Thoracic aorta (tissue), 2 donors: ENCODE measurements around the gene FRMD8. TPM values are rescaled to one million over a fixed set of nuclear protein-coding genes. Genes with fewer than 3 reads are reported as not detected.

ENCODE experiments used
- ATAC-seq: fragments of 150-250 bp; one replicate; pipeline ENCODE4 v1.8.0; 2017; ENCODE audit warnings: low read depth; ENCODE audit not compliant: insufficient number of reproducible peaks, low FRiP score
- DNase-seq: peaks from one replicate; pipeline ENCODE4 v3.0.0-alpha.2; 2020; ENCODE audit warnings: low spot score
- H3K27ac ChIP-seq, 2 donors: fragments of 200-600 bp; sonication (generic); 1 replicate in 1 of 2; 2 replicates in 1 of 2; pipeline ENCODE4 v1.5.1; 2016; ENCODE audit warnings: mild to moderate bottlenecking in 2 of 2, moderate library complexity in 2 of 2
- H3K27me3 ChIP-seq: fragments of 200-600 bp; sonication (generic); replicated peaks from 2 replicates; pipeline ENCODE4 v1.6.0; 2016; ENCODE audit warnings: mild to moderate bottlenecking; ENCODE audit not compliant: insufficient read depth
- H3K36me3 ChIP-seq: fragments of 200-600 bp; sonication (generic); one replicate; pipeline ENCODE4 v1.5.1; 2016
- H3K4me1 ChIP-seq, 2 donors: fragments of 200-600 bp; sonication (generic); 1 replicate in 1 of 2; 2 replicates in 1 of 2; pipeline versions ENCODE4 v1.5.1 to v1.6.0; 2016; ENCODE audit warnings: low read depth in 2 of 2, mild to moderate bottlenecking in 1 of 2; ENCODE audit not compliant: control insufficient read depth in 1 of 2
- H3K4me3 ChIP-seq: fragments of 200-600 bp; sonication (generic); 2 replicates; pipeline ENCODE4 v1.5.1; 2016; ENCODE audit warnings: mild to moderate bottlenecking
- H3K9me3 ChIP-seq: fragments of 200-600 bp; sonication (generic); 2 replicates; pipeline ENCODE4 v1.5.1; 2016
- total RNA-seq, 2 donors: library from RNA; depleted of rRNA; stranded (reverse); fragments of >200 nt; gene quantifications; one replicate each; pipeline versions ENCODE4 v1.1.0 to v1.2.3, GENCODE V29; 2016
- TF ChIP-seq, protein P1 (sequence below): fragments of 200-600 bp; sonication (generic); IDR thresholded peaks from one replicate; pipeline ENCODE4 v1.5.1; 2019; ENCODE audit warnings: antibody characterized with exemption

Gene FRMD8
- total RNA-seq, 2 donors from 2014 or later: 45.2 to 45.9 TPM

DNA sequence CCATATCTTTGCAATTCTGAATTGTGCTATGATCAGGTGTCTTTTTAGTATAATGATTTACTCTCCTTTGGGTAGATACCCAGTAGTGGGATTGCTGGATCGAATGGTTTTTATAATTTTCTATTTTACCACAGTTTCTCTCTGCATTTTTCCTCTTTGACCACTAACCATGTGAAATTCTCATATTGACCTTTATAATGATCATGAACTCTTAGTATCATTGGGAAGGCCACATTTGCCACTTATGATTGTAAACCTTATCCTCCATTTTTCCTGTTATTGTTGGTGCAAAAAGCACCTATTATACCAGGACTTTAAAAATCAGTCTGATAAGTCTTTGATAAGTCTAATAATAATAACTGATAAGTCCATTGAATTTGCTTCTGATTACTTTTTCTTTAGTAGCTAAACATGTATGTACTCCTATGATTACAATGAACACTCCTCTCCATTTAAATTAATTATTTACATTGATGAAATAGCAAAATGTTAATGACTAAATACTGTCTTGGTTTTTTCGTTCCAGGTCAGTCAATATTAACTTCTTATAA is 45.7 kb downstream of the FRMD8 start:
- Histone ChIP-seq H3K4me3 (peak overlapping the region; percentile 94), H3K27ac (no peak overlapping the region), H3K36me3 (peaks cover 39% of the 10 kb centered on the region)

DNA sequence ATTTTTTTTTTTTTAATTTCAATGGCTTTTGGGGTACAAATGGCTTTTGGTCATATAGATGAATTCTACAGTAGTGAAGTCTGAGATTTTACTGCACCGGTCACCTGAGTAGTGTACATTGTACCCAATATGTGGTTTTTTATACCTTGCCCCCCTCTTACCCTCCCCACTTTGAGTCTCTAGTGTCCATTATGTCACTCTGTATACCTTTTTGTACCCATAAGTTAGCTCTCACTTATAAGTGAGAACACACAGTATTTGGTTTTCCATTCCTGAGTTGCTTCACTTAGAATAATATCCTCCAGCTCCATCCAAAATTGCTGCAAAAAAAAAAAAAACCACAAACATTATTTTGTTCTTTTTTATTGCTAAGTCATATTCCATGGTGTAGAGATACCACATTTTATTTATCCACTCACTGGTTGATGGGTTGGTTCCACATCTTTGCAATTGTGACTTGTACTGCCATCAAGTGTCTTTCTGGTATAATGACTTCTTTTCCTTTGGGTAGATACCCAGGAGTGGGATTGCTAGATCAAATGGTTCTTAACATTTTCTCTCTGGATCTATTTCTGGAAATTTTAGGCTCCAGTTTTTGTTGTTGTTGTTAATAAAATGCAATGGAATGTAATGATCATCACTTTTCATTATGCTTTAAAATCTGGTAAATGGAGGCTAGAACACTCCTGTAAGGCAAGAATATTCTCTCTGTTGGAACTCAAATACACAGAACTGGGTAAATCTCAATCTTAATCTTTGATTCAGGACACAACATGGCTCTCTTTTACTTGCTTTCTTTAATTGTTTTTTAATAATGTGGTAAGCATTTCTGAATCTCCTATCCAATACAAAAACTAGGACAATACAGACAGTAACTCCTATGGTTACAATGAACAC is 46.5 kb downstream of the FRMD8 start:
- TF ChIP-seq, protein P1, sequence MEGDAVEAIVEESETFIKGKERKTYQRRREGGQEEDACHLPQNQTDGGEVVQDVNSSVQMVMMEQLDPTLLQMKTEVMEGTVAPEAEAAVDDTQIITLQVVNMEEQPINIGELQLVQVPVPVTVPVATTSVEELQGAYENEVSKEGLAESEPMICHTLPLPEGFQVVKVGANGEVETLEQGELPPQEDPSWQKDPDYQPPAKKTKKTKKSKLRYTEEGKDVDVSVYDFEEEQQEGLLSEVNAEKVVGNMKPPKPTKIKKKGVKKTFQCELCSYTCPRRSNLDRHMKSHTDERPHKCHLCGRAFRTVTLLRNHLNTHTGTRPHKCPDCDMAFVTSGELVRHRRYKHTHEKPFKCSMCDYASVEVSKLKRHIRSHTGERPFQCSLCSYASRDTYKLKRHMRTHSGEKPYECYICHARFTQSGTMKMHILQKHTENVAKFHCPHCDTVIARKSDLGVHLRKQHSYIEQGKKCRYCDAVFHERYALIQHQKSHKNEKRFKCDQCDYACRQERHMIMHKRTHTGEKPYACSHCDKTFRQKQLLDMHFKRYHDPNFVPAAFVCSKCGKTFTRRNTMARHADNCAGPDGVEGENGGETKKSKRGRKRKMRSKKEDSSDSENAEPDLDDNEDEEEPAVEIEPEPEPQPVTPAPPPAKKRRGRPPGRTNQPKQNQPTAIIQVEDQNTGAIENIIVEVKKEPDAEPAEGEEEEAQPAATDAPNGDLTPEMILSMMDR: peak; percentile 13
- DNase-seq (no peak), ATAC-seq (no peak)
- Histone ChIP-seq H3K4me1 (peaks cover 46 to 94% of the 10 kb centered on the region in 2 donors), H3K27me3 (no peaks in the 10 kb centered on the region), H3K36me3 (peaks cover 39% of the 10 kb centered on the region), H3K9me3 (no peaks in the 10 kb centered on the region), H3K4me3 (peak overlapping the region; percentile 94), H3K27ac (peak overlapping the region in 1 of 2 donors; percentile 5)

More for the DNA sequence above, 45.7 kb downstream of the FRMD8 start:
- TF ChIP-seq, protein P1: no peak
- Histone ChIP-seq H3K27me3 (no peaks in the 10 kb centered on the region), H3K9me3 (no peaks in the 10 kb centered on the region), H3K4me1 (peaks cover 42 to 91% of the 10 kb centered on the region in 2 donors)
- DNase-seq: no peak
- ATAC-seq: no peak

DNA sequence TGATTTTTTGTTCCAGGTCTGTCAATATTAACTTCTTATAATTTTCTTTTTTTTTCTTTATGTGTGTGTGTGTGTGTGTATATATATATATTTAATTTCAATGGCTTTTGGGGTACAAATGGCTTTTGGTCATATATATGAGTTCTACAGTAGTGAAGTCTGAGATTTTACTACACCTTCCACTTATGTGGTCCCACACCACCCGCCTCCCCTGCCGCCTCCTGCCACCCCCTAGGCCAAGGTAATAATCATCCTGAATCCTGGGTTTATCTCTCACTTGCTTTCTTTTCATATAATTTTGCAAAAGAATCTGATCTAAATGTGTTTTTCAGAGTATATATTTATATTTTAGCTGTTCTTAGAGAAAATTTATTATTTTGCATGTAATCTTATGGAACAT is 47.2 kb downstream of the FRMD8 start:
- ATAC-seq: no peak

DNA sequence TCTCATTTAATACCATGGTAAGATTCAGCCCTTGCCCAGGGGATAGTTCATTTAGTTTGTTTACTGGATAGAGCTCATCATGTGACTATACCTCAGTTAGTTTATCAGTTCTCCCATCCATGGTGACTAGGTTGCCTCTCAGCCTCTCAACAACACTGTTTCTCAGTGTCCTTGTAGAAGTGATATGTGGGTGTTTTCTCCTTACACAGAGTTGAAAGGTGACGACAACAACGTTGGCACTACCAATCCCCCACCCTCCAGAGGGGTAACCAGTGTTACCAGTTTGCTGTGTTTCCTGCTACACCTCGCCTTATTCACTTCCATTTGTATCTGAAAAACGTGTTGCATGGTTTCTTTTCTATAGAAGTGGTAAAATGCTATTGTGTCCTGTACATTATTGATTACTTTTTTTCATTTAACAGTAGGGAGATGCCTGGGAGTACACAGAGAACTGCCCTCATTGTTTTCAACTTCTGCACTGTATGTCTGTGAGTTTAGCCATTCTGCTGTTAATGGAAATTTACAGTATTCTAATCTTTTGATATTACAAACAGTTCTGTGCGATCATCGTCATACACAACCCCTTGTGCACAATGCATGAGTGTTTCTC is 47.7 kb downstream of the FRMD8 start:
- Histone ChIP-seq H3K27ac (peak overlapping the region in 1 of 2 donors; percentile 24), H3K4me1 (peaks cover 50 to 94% of the 10 kb centered on the region in 2 donors), H3K27me3 (no peaks in the 10 kb centered on the region), H3K9me3 (no peaks in the 10 kb centered on the region), H3K36me3 (peaks cover 39% of the 10 kb centered on the region), H3K4me3 (peak overlapping the region; percentile 43)
- ATAC-seq (no peak), DNase-seq (no peak)
- TF ChIP-seq, protein P1: no peak

More for the DNA sequence above, 47.2 kb downstream of the FRMD8 start:
- Histone ChIP-seq H3K4me1 (peaks cover 50 to 94% of the 10 kb centered on the region in 2 donors), H3K36me3 (peaks cover 39% of the 10 kb centered on the region), H3K9me3 (no peaks in the 10 kb centered on the region), H3K4me3 (peak overlapping the region; percentile 43), H3K27me3 (no peaks in the 10 kb centered on the region), H3K27ac (no peak overlapping the region)
- no peak for DNase-seq
- TF ChIP-seq, protein P1: no peak
